Measurements from ENCODE around the gene RSBN1L.

RSBN1L gene

DNA sequence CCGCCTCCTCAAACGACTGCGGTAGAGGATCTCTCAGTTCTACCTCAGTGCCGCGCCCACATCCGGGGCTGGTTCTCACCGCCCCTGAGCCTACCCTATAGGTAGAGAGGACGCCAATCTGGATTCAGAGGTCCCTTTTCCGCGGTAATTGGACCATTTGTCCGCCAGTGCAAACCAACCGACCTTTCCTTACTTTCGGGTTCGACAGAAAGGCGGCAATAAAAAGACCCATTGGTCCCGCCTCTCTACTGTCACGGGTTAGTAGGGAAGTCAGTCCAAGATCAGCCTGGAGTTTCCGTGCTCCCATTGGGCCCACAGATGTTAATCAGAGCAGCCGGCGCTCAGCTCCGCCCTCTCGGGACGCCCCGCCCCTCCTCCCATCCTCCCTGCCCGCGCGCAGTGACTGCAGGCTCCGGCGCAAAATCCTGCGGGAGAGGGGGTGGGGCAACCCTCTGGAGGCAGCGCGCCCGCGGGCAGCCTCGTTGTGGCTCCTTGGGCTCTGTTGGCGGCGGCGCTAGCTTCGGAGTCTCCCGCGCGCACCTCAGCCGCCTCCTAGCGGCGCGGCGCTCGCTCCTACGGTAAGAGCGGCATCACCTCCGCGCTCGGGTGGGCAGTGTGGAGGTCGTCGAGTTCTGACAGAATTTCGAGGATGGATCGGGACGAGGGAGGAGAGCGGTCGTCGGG is 102.3 kb downstream of the RSBN1L start, which contains the start of the genes PHTF2 and TMEM60:
Gene PHTF2 (plus strand): TSS at position 380 of the 684 bp plus-strand sequence.
Gene TMEM60 (minus strand): TSS at position 41 of the 684 bp plus-strand sequence. CDS start 4,061 bp downstream, outside the sequence.
- H3K9ac ChIP-seq (ENCODE audit: low read length) = peak within 1 kb of the TSS; percentile 72
- H3K4me1 ChIP-seq (ENCODE audit: control insufficient read depth, low read depth, low read length) = peaks cover 6% of the 10 kb centered on the region
- H3K4me3 ChIP-seq (ENCODE audit: low read length) = peak within 1 kb of the TSS; percentile 87
- H3K27me3 ChIP-seq (ENCODE audit: control insufficient read depth, insufficient read depth, low read length) = no peaks in the 10 kb centered on the region
- peaks cover 5% of the 10 kb centered on the region for H3K36me3 ChIP-seq (ENCODE audit: control insufficient read depth, low read depth, low read length)
- H3K27ac ChIP-seq (ENCODE audit: low read length) = no peak within 1 kb of the TSS
- no peaks in the 10 kb centered on the region for H3K9me3 ChIP-seq (ENCODE audit: control insufficient read depth, low read depth, low read length)

DNA sequence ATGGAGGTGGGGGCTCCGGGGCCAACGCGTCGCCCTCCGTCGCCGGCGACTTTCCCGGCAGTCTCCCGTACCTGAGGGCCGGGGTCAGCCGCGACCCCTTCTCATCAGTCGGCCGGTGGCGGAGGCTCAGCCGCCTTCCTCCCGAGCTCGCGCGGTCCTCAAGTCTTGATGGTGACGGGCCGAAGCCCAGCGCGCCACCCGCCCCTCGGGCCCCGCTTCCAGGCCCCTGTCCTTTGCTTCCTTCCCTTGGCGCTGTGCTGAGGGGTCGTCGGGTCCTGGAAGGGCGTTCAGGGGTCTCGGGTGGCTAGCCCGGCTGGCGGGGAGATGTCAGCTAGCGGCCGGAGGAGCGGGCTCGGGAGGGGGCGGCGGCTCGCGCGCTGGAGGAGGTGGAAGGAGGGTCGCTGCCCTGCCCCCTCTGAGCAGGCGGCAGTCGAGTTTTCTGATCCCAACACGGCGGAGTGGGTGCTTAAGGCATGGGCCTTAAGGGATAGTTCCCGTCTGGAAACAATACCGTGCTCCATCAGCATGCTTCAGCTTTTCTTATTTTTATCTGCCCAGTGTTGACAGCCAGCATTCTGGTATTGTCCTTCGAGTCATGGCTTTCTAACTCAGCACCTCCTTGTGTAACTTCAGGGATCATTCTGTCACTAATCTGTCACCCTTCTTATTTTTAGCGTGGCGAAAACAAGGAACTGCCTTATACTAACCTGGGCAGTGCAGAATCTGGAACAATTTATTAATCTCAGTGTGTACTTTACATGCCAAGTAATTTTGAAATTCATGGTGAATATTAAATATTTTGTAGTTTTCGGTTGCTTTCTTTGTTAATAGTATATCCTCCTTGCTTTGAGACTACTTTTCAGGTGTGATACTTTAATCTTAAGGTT is 103.1 kb downstream of the RSBN1L start:
- Histone ChIP-seq H3K27ac (ENCODE audit: low read length) (no peak overlapping the region), H3K4me3 (ENCODE audit: low read length) (peak overlapping the region; percentile 87), H3K9me3 (ENCODE audit: control insufficient read depth, low read depth, low read length) (no peaks in the 10 kb centered on the region), H3K36me3 (ENCODE audit: control insufficient read depth, low read depth, low read length) (no peaks in the 10 kb centered on the region), H3K27me3 (ENCODE audit: control insufficient read depth, insufficient read depth, low read length) (no peaks in the 10 kb centered on the region), H3K4me1 (ENCODE audit: control insufficient read depth, low read depth, low read length) (peaks cover 6% of the 10 kb centered on the region), H3K9ac (ENCODE audit: low read length) (peak overlapping the region; percentile 70)

DNA sequence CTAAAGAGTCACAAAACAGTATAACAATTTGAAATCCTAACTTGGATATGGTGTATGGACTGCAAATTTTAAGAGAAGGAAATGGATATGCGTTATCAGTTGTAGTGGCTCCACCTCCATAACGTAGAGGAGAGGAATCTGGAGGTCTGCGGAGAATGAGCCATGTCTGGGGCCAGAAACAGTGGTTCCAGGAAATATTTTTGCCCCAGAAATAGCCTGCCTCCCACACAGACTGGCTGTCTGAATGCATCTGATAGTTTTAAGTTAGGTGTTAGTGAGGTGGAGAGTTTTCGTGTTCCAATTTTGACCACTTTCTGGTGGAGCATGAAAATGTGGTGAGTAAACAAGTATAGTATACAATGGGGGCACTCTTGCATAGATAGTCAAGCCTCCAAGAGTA is 103.9 kb downstream of the RSBN1L start:
- H3K9ac ChIP-seq (ENCODE audit: low read length) = peak overlapping the region; percentile 70
- H3K27me3 ChIP-seq (ENCODE audit: control insufficient read depth, insufficient read depth, low read length) = no peaks in the 10 kb centered on the region
- H3K27ac ChIP-seq (ENCODE audit: low read length) = no peak overlapping the region
- H3K4me3 ChIP-seq (ENCODE audit: low read length) = peak overlapping the region; percentile 87
- H3K9me3 ChIP-seq (ENCODE audit: control insufficient read depth, low read depth, low read length) = no peaks in the 10 kb centered on the region
- no peaks in the 10 kb centered on the region for H3K36me3 ChIP-seq (ENCODE audit: control insufficient read depth, low read depth, low read length)
- H3K4me1 ChIP-seq (ENCODE audit: control insufficient read depth, low read depth, low read length) = peaks cover 6% of the 10 kb centered on the region

DNA sequence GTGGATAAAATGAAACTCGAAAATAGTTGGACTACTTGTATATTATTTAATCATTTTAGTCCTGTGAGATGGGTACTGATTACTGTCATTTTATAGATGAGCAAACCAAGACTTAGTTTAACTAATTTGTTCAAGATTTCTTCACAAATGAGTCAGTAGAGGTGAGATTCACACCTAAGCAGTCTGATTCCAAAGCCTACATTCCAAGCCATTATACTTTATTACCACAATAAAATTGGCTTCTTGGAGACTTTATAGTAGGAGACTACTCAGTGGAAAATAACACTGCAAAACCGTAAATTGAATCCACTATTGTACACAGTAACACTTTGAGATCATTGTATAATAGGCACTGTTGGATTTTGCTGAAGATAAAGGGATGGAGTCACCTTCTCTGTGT is 104.5 kb downstream of the RSBN1L start:
- H3K27me3 ChIP-seq (ENCODE audit: control insufficient read depth, insufficient read depth, low read length) = no peaks in the 10 kb centered on the region
- no peaks in the 10 kb centered on the region for H3K9me3 ChIP-seq (ENCODE audit: control insufficient read depth, low read depth, low read length)
- H3K4me1 ChIP-seq (ENCODE audit: control insufficient read depth, low read depth, low read length) = peaks cover 6% of the 10 kb centered on the region
- no peak overlapping the region for H3K9ac ChIP-seq (ENCODE audit: low read length)
- no peaks in the 10 kb centered on the region for H3K36me3 ChIP-seq (ENCODE audit: control insufficient read depth, low read depth, low read length)
- H3K4me3 ChIP-seq (ENCODE audit: low read length) = no peak overlapping the region
- H3K27ac ChIP-seq (ENCODE audit: low read length) = no peak overlapping the region

DNA sequence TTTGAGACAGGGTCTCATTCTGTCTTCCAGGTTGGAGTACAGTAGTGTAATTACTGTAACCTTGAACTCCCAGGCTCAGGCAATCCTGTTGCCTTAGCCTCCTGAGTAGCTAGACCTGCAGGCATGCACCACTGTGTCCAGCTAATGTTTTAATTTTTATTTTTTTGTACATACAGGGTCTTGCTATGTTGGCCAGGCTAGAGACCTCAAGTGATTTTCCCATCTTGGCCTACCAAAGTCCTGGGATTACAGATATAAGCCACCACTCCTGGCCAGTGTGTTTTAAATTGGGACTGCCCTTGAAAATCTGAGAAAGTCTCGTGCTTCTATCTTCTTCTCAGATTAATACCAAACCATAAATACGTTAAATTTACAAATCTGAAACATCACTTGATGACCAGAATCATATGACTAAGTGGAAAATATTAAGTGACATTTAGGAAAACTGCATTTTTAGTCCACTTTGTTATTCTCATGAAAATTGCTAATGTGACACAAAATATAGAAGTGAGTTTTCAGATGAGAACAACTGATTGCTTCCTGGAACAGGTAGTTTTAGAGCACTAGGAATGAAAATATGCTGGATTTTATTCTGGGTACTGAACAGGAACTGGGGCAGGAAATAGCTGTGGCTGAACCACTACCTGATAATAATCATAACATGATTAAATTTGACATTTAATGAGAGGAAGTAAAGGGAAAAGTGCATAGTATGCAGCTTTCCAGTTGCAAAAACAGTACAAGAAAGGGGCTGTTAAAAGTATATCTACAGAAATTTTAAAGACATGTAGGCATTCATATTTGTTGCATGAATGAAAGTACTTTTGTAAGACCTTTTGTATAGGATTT is 106.5 kb downstream of the RSBN1L start:
- no peaks in the 10 kb centered on the region for H3K27me3 ChIP-seq (ENCODE audit: control insufficient read depth, insufficient read depth, low read length)
- H3K9ac ChIP-seq (ENCODE audit: low read length) = no peak overlapping the region
- no peak overlapping the region for H3K4me3 ChIP-seq (ENCODE audit: low read length)
- H3K9me3 ChIP-seq (ENCODE audit: control insufficient read depth, low read depth, low read length) = peaks cover 5% of the 10 kb centered on the region
- no peaks in the 10 kb centered on the region for H3K4me1 ChIP-seq (ENCODE audit: control insufficient read depth, low read depth, low read length)
- no peak overlapping the region for H3K27ac ChIP-seq (ENCODE audit: low read length)
- no peaks in the 10 kb centered on the region for H3K36me3 ChIP-seq (ENCODE audit: control insufficient read depth, low read depth, low read length)

DNA sequence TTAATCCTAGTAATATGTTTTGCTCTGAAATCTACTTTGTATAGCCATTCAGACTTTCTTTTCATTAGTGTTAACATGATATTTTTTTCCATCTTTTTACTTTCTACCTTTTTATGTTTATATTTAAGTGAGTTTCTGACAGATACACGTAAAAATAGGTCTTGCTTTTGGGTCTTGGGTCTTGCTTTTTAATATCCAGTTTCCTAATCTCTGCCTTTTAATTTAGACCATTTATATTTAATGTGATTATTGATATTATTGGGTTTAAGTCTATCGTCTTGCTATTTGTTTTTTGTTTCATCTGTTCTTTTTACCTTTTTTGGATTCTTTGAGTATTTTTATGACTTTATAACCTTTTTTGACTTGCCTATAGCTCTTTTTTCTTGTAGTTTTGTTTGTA is 110.2 kb downstream of the RSBN1L start:
- Histone ChIP-seq H3K4me3 (ENCODE audit: low read length) (no peak overlapping the region), H3K36me3 (ENCODE audit: control insufficient read depth, low read depth, low read length) (no peaks in the 10 kb centered on the region), H3K4me1 (ENCODE audit: control insufficient read depth, low read depth, low read length) (no peaks in the 10 kb centered on the region), H3K27me3 (ENCODE audit: control insufficient read depth, insufficient read depth, low read length) (no peaks in the 10 kb centered on the region), H3K9me3 (ENCODE audit: control insufficient read depth, low read depth, low read length) (peaks cover 5% of the 10 kb centered on the region), H3K27ac (ENCODE audit: low read length) (no peak overlapping the region), H3K9ac (ENCODE audit: low read length) (no peak overlapping the region)

DNA sequence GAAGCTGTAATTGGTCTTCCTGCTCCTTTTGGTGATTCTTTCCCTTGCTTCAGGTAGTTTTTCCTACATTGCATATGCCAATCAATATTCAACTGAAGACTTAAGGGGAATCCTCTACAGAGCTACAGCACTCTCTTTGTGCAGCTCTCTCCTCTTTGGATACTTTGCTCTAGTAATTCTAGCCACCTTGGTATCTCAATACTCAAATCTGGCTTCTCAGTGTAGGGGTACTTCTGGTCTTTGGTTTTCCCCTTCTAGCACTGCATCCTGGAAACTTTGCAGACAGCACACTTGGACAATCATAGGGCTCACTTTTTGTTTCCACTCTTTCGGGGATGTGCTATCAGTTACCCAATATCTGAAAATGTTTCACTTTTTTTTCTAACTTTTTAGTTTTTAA is 112.3 kb downstream of the RSBN1L start:
- Histone ChIP-seq H3K27me3 (ENCODE audit: control insufficient read depth, insufficient read depth, low read length) (no peaks in the 10 kb centered on the region), H3K4me3 (ENCODE audit: low read length) (no peak overlapping the region), H3K9ac (ENCODE audit: low read length) (no peak overlapping the region), H3K27ac (ENCODE audit: low read length) (no peak overlapping the region), H3K36me3 (ENCODE audit: control insufficient read depth, low read depth, low read length) (no peaks in the 10 kb centered on the region), H3K9me3 (ENCODE audit: control insufficient read depth, low read depth, low read length) (peaks cover 5% of the 10 kb centered on the region), H3K4me1 (ENCODE audit: control insufficient read depth, low read depth, low read length) (no peaks in the 10 kb centered on the region)

DNA sequence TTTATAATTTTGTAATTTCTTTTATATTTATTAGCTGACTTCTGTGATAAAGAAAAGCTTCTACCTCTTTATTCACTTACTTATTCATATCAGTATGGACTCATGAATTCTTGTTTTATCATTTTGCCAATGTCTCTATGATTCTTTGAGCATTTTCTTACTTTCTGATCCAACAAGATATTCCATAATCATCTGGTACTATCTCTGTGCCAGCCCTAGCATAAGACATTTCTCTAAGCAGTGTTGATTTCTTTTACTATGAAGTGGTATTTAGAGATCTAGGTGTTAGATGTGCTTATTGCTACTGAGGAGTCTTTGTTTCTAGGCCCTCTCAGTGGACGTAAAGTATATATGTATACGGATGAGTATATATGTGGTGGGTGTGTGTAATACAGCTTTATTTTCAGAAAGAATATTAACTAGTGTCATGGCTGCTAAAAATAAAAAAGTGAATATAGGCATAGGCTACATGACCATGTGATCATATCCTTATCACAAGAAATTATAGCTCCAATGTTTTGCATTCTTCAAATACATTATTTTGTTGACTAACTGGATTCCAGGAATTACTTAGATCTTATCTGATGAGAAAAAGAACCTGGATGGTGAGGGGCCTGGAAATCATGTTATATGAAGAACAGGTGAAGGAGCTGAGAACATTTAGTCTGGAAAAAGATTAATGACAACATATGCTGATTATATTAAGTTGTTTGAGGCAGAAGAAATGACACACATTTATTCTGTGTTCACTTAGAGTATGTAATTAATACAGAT is 115.4 kb downstream of the RSBN1L start:
- no peak overlapping the region for H3K9ac ChIP-seq (ENCODE audit: low read length)
- H3K36me3 ChIP-seq (ENCODE audit: control insufficient read depth, low read depth, low read length) = no peaks in the 10 kb centered on the region
- H3K9me3 ChIP-seq (ENCODE audit: control insufficient read depth, low read depth, low read length) = peaks cover under 1% of the 10 kb centered on the region
- H3K27me3 ChIP-seq (ENCODE audit: control insufficient read depth, insufficient read depth, low read length) = no peaks in the 10 kb centered on the region
- H3K27ac ChIP-seq (ENCODE audit: low read length) = no peak overlapping the region
- H3K4me1 ChIP-seq (ENCODE audit: control insufficient read depth, low read depth, low read length) = no peaks in the 10 kb centered on the region
- no peak overlapping the region for H3K4me3 ChIP-seq (ENCODE audit: low read length)

DNA sequence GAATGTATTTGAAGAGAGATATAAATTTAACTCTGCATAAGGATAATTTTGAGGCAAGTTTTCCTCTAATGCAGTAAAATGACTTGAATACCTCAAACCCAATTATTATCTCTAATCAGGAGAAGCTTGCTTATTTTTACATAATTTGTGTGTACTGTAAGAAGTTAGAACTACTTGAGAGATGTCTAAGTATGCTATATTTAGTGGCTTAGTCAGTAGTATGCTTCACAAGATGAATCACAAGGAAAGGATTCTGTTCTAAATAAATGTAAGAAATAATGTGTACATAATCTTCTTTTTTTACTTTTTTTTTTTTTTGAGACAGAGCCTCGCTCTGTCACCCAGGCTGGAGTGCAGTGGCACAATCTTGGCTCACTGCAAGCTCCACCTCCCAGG is 116.0 kb downstream of the RSBN1L start:
- no peak overlapping the region for H3K27ac ChIP-seq (ENCODE audit: low read length)
- H3K4me1 ChIP-seq (ENCODE audit: control insufficient read depth, low read depth, low read length) = no peaks in the 10 kb centered on the region
- H3K4me3 ChIP-seq (ENCODE audit: low read length) = no peak overlapping the region
- no peaks in the 10 kb centered on the region for H3K27me3 ChIP-seq (ENCODE audit: control insufficient read depth, insufficient read depth, low read length)
- no peaks in the 10 kb centered on the region for H3K9me3 ChIP-seq (ENCODE audit: control insufficient read depth, low read depth, low read length)
- H3K36me3 ChIP-seq (ENCODE audit: control insufficient read depth, low read depth, low read length) = no peaks in the 10 kb centered on the region
- H3K9ac ChIP-seq (ENCODE audit: low read length) = no peak overlapping the region

DNA sequence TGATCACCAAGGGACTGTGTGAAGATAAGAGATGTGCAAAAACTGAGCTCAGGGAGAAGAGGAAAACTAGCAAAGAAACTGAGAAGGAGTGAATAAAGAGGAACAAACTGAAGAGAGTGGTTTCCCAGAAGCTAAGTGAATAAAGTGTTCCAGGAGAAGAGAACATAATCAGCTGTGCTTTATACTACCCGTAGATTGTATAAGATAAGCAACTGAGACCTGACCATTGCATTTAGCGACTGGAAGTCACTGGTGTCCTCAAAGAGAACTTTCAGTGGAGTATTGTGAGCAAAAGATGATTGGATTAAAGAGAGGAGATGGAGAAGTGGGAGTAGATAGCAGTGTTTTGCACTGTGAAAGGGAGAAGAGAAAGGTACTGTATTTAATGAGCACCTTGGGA is 116.9 kb downstream of the RSBN1L start:
- H3K36me3 ChIP-seq (ENCODE audit: control insufficient read depth, low read depth, low read length) = no peaks in the 10 kb centered on the region
- H3K27me3 ChIP-seq (ENCODE audit: control insufficient read depth, insufficient read depth, low read length) = no peaks in the 10 kb centered on the region
- no peak overlapping the region for H3K27ac ChIP-seq (ENCODE audit: low read length)
- no peak overlapping the region for H3K9ac ChIP-seq (ENCODE audit: low read length)
- no peaks in the 10 kb centered on the region for H3K9me3 ChIP-seq (ENCODE audit: control insufficient read depth, low read depth, low read length)
- no peaks in the 10 kb centered on the region for H3K4me1 ChIP-seq (ENCODE audit: control insufficient read depth, low read depth, low read length)
- H3K4me3 ChIP-seq (ENCODE audit: low read length) = no peak overlapping the region

Data from iPS-18a (cell line).